GM12864 (cell line): ENCODE results near the gene TFAP2C.

Experiments
- DNase-seq: peaks from one replicate; pipeline ENCODE4 v3.0.0-alpha.2; 2011; ENCODE audit warnings: low read depth
- H3K4me3 ChIP-seq: 2 replicates; pipeline ENCODE4 v1.5.1; 2011; ENCODE audit warnings: mild to moderate bottlenecking, low read depth, low read length, control low read depth
- TF ChIP-seq, protein P1 (sequence below): IDR thresholded peaks from 2 replicates; pipeline ENCODE4 v1.5.1; 2011; ENCODE audit warnings: low read depth, mild to moderate bottlenecking, moderate library complexity, low read length, control low read depth, inconsistent platforms; ENCODE audit errors: missing control alignments

Gene TFAP2C

DNA sequence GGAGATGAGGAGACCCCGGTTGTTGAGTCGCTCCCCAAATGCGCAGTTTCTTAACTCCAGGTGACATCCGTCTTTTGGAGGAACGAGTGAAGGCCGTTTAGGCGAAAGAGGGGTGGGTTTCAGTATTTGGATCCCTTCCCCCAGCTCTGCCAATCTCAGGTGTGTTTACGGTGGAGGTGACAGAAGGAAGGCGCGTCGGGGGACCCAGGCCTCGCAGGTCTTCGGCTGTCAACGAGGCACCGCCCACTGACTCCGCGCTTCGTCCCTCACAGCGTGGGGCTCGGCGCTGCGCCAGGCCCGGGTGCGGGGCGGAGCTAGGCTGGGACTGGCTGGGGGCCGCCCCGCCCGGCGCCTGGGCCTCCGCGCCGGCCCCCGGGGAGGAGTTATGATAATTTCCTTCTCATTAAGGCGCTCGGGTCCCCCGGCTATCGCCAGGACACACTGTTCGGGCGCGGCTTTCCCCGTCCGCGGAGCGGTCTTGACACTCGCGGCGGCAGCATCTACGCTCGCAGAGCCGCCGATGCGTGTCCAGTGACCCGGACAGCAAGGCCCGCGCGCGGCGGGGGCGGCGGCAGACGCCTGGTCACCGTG, at the start of gene TFAP2C:
TFAP2C (plus strand) TSS at position 434 of the 591 bp plus-strand sequence. CDS start 239 bp downstream, outside the sequence.
- no peak within 1 kb of the TSS for H3K4me3 ChIP-seq

DNA sequence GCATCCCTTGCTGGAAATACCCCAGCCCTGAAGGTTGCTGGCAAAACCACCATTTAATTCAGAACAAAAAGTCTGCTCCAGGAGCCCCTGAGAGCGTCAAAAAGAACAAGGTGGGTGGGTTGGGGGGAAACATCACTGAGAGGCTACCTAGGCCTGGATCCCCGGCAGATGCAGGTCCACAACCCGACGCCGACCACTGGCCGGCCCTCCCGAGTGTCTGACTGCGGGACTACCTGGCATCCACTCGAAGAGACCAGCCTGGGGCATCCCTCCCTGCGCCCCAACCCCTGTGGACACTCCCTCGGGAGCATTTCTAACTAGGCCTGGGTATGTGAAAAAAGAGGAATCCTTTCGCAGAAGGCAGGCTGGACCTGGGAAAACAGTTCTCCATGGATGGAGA, 48.9 kb upstream of the TFAP2C start:
- TF ChIP-seq, protein P1, sequence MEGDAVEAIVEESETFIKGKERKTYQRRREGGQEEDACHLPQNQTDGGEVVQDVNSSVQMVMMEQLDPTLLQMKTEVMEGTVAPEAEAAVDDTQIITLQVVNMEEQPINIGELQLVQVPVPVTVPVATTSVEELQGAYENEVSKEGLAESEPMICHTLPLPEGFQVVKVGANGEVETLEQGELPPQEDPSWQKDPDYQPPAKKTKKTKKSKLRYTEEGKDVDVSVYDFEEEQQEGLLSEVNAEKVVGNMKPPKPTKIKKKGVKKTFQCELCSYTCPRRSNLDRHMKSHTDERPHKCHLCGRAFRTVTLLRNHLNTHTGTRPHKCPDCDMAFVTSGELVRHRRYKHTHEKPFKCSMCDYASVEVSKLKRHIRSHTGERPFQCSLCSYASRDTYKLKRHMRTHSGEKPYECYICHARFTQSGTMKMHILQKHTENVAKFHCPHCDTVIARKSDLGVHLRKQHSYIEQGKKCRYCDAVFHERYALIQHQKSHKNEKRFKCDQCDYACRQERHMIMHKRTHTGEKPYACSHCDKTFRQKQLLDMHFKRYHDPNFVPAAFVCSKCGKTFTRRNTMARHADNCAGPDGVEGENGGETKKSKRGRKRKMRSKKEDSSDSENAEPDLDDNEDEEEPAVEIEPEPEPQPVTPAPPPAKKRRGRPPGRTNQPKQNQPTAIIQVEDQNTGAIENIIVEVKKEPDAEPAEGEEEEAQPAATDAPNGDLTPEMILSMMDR = no peak
- no peak overlapping the region for H3K4me3 ChIP-seq
- no peak for DNase-seq

More for the DNA sequence above, at the start of gene TFAP2C:
- DNase-seq = no peak
- TF ChIP-seq, protein P1 = no peak

DNA sequence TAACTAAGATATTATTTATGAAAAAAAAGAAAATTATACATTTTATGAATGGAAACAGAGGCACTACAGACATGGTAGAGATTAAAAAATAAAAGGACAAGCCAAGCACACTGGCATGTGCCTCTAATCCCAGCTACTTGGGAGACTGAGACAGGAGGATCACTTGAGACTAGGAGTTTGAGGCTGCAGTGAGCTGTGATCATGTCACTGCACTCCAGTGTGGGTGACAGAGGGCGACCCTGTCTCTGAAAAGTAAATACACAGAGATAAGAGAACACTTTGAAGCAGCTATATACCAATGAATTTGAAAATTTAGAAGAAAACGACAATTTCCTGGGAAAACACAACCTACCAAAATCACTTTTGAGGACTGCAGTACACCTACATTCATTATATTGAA, 47.4 kb upstream of the TFAP2C start:
- TF ChIP-seq, protein P1 = no peak
- H3K4me3 ChIP-seq = no peak overlapping the region
- no peak for DNase-seq

DNA sequence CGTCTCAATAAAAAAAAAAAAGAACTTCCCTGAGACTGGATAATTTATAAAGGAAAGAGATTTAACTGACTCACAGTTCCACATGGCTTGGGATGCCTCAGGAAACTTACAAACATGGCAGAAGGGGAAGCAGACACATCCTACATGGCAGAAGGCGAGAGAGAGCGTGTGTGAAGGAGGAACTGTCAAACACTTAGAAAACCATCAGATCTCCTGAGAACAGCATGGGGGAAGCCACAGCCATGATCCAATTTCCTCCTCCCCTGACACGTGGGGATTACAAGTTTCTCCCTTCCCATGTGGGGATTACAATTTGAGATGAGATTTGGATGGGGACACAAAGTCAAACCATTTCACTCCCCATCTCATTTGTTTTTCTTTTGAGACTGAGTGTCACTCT, 46.6 kb upstream of the TFAP2C start:
- no peak for DNase-seq

DNA sequence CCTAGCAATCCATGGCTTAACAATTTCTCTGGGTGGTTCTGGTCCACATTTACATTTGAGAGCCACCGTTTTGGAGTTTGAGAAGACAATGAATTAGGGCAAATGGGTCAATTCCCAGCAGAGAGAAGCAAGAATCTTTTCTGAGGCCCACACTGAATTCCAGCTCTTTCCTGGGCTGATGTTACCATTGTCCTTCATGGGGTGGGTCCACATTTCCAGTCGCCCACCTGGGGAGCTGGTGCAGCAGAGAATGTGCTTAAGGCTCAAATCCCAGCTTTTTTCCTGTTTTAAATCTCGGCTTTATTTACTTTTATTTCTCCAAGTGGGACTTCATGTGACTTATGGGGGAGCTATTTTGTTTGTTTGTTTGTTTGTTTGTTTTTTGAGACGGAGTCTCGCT, 44.2 kb upstream of the TFAP2C start:
- no peak for DNase-seq
- TF ChIP-seq, protein P1 = no peak
- no peak overlapping the region for H3K4me3 ChIP-seq

More for the DNA sequence above, 46.6 kb upstream of the TFAP2C start:
- no peak overlapping the region for H3K4me3 ChIP-seq
- TF ChIP-seq, protein P1 = no peak

DNA sequence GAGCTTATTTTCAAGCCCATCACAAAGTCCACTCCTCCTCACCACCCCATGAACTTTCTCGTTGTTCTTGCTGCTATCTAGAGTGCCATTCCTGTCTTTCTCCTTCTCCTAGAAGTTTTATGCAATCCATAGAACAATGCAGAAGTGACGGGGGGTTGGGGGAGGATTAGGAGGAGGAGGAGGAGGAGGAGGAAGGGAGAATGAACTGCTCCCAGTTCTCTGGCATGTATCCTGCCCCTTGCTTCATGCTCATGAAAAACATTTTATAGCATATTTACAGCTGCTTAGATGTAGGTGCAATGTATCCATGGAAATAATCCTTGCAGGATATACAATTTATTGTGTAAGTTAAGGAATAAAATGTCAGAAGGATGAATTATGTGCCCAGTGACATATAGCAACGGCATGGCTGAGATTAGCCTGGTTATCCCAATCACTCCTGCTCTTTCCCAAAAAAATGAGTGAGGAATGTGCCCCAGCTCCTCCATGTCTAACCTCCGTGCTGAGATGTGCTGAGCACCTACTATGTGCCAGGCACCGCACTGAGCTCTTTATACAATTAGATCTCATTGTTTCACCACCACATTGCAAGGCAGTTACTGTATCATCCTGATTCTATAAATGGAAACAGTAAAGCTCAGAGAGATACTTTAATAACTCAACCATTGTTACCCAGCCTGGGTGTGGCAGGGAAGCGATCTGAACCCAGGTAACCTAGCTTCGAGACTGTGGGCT, 41.6 kb upstream of the TFAP2C start:
- H3K4me3 ChIP-seq = no peak overlapping the region
- no peak for DNase-seq
- TF ChIP-seq, protein P1 = no peak
